Pancreas (tissue), 10 donors: Measurements from ENCODE around the gene HSF4. TPM values are rescaled to one million over a fixed set of nuclear protein-coding genes. Genes with fewer than 3 reads are reported as not detected.

Experiments
- ATAC-seq, 4 donors: fragments of 200-7000 bp; cut with Tn5 transposase; one replicate each; pipeline versions ENCODE4 v1.8.0 to v1.9.1; 2020; ENCODE audit warnings: mild to moderate bottlenecking in 4 of 4, moderate library complexity in 4 of 4
- DNase-seq, 6 donors: peaks; one replicate each; pipeline ENCODE4 v3.0.0-alpha.2; 2020
- FAIRE-seq: peaks from 2 replicates; lab custom pipeline; 2012; peaks lifted over from hg19 to GRCh38; lab: Jason Lieb, UNC
- H3K27ac ChIP-seq, 4 donors: fragments of 200-600 bp; sonication (generic); 1 replicate in 3 of 4; 2 replicates in 1 of 4; pipeline versions ENCODE4 v1.5.0 to v1.8.0; 2020
- H3K27me3 ChIP-seq, 4 donors: fragments of 200-600 bp; one replicate each; pipeline ENCODE4 v1.8.0; 2021
- H3K36me3 ChIP-seq, 3 donors: fragments of 200-600 bp; sonication (generic) in 1 of 3; one replicate each; pipeline versions ENCODE4 v1.5.0 to v1.8.0; 2020 to 2021
- H3K4me1 ChIP-seq, 3 donors: fragments of 200-600 bp; one replicate each; pipeline ENCODE4 v1.8.0; 2021
- H3K4me3 ChIP-seq, 4 donors: fragments of 200-600 bp; sonication (generic) in 2 of 4; one replicate each; pipeline versions ENCODE4 v1.5.0 to v1.8.0; 2020 to 2021
- H3K9me3 ChIP-seq, 4 donors: fragments of 200-600 bp; one replicate each; pipeline ENCODE4 v1.8.0; 2021
- CTCF ChIP-seq, 4 donors: fragments of 200-600 bp; sonication (generic) in 3 of 4; IDR thresholded peaks; one replicate each; pipeline versions ENCODE4 v1.5.0 to v1.8.0; 2021; ENCODE audit warnings: antibody characterized with exemption in 4 of 4
- WGBS, 2 donors: extraction: QIAGEN DNeasy Blood & Tissue Kit; methylation state at CpG; one replicate each; pipeline ENCODE4 v1.1.7; 2013; 5-methylcytosine and 5-hydroxymethylcytosine counted together
- intact Hi-C, 3 donors: fragments of 100-400 bp; cut with DNase I; formaldehyde crosslinking; loops; one replicate each; pipeline versions ENCODE4 v1.11.1 to v1.14.2; 2022
- polyA plus RNA-seq, 2 donors: library from polyadenylated mRNA; stranded (reverse); fragments of 200-250 nt; gene quantifications; one replicate each; pipeline ENCODE4 v1.2.3, GENCODE V29; 2013
- total RNA-seq, 6 donors: library from RNA; stranded (reverse); fragmentation: NEBNext Ultra II Directional in 4 of 6; extraction: Animal tissue kit (Norgen Biotek cat#: 25700) in 4 of 6; gene quantifications; one replicate each; pipeline versions ENCODE4 v1.2.1 to v1.2.4, GENCODE V29; 2021 to 2023
- donor health status: healthy with polysubstance abuse.
- donor health status: DM: no; HTN: no; CAD: no; lungs with moderate emphysema.
- donor health status: DM: no; HTN: no; CAD: no.
- donor health status: control.
- donor health status: control.
- donor health status: Bipolar disorder and iron deficiency.
- donor health status: DM: yes; HTN: yes; CAD: no.
- donor health status: DM: no; HTN: no; CAD: no.
- donor health status: DM: no; HTN: no; CAD: no.
- donor health status: DM: yes; HTN: yes; CAD: no.

HSF4 gene
- total and polyA plus RNA-seq, 8 donors, result 34.9 to 330 (median 61.6) TPM

DNA sequence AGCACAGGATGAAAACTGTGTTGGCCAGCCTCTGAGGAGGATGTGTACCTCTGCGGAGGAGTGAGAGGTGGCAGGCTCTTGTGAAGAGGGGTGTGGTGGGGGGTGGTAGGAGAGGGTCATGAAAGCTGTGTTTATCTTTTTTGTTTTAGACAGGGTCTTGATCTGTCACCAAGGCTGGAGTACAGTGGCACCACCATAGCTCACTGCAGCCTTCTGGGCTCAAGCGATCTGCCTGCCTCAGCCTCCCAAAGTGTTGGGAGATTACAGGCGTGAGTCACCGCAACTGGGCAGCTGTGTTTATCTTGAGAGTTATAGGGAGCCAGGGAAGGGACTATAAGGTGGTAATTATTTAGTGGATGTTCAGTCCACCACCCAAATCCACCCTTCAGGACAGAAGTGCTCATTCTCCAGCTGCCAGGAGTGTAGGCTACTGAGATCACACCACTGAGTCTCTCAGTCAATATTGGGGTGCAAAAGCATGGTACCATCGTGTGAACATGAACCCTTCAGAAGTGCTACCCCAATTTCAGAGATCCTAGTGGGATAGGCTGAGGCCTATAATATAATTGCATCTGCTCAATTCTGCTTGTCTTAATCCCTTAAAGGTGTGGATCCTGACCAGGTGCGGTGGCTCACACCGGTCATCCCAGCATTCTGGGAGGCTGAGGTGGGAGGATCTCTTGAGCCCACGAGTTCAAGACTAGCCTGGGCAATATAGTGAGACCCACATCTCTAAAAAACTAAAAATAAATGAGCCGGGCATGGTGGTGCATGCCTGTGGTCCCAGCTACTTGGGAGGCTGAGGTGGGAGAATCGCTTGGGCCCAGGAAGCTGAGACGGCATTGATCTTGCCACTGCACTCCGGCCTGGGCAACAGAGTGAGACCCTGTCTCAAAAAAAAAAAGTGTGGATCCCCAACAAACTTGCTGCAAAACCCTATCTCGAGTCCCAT lies 26.2 kb downstream of the HSF4 start:
- DNase-seq (no peak), ATAC-seq (no peak), FAIRE-seq (no peak)
- H3K4me3 ChIP-seq, result no peak overlapping the region
- intact Hi-C loops, result no loop called here
- H3K4me1 ChIP-seq, result peaks cover 14 to 19% (median 19%) of the 10 kb centered on the region in 3 donors
- no peaks in the 10 kb centered on the region for H3K27me3 ChIP-seq
- H3K9me3 ChIP-seq, result no peaks in the 10 kb centered on the region
- no peak for TF ChIP-seq CTCF (IDR thresholded peaks at IDR 0.05)
- no peak overlapping the region for H3K27ac ChIP-seq
- 59 to 66% methylated on average over 13 of the region's 13 CpGs for WGBS, 2 donors
- H3K36me3 ChIP-seq, result peaks cover 0 to 8% (median 5%) of the 10 kb centered on the region in 3 donors

- DNase-seq (no peak), ATAC-seq (no peak), FAIRE-seq (no peak)
- peaks cover 14 to 19% (median 17%) of the 10 kb centered on the region in 3 donors for H3K4me1 ChIP-seq
- intact Hi-C loops, result no loop called here
- peak overlapping the region in 2 of 4 donors; percentile 89 to 97 for H3K4me3 ChIP-seq
- H3K27me3 ChIP-seq, result no peaks in the 10 kb centered on the region
- TF ChIP-seq CTCF (IDR thresholded peaks at IDR 0.05), result no peak
- H3K9me3 ChIP-seq, result no peaks in the 10 kb centered on the region
- H3K27ac ChIP-seq, result no peak overlapping the region
- 5 to 6% methylated on average over 9 of the region's 9 CpGs for WGBS, 2 donors
- peaks cover 0 to 13% (median 13%) of the 10 kb centered on the region in 3 donors for H3K36me3 ChIP-seq
These were observed 27.0 kb downstream of the HSF4 start for GRCh38 chr16:67191411-67191994.

- DNase-seq (peak; percentile 87 to 95 (median 90)), ATAC-seq (peak; percentile 98 to 99 (median 98)), FAIRE-seq (no peak)
- intact Hi-C loops, result no loop called here
- Histone ChIP-seq H3K9me3 (no peaks in the 10 kb centered on the region), H3K27ac (peak within 1 kb of the TSS in 2 of 4 donors; percentile 28 to 47), H3K27me3 (no peaks in the 10 kb centered on the region), H3K4me1 (peaks cover 14 to 19% (median 17%) of the 10 kb centered on the region in 3 donors), H3K4me3 (peak within 1 kb of the TSS; percentile 89 to 100 (median 97)), H3K36me3 (peaks cover 0 to 18% (median 13%) of the 10 kb centered on the region in 3 donors)
- 0% methylated on average over 54 of the region's 54 CpGs for WGBS, 2 donors
- TF ChIP-seq CTCF (IDR thresholded peaks at IDR 0.05), result no peak
These were observed 27.6 kb downstream of the HSF4 start, which contains the start of gene E2F4 for GRCh38 chr16:67191995-67192681. Gene E2F4 (plus strand): TSS chr16:67192155. CDS start chr16:67192228, 73 bp downstream.

DNA sequence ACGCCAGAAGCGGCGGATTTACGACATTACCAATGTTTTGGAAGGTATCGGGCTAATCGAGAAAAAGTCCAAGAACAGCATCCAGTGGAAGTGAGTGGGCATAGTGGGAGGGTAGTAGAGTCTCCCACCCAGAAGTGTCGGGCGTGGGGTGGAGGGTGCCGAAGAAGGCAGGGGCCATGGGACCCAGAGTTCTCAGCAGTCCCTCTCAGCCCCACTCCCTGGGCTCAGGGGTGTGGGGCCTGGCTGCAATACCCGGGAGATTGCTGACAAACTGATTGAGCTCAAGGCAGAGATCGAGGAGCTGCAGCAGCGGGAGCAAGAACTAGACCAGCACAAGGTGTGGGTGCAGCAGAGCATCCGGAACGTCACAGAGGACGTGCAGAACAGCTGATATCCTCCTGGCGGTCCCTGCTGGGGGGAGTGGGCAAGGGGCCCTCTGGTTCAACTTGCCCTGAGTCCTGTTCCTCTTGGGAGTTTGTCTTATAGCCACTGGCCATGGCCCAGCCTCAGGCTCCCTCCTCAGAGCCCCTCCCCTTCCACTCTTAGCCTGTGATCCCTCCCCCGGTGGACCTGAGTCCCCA lies 28.3 kb downstream of the HSF4 start:
- WGBS, 2 donors, result 15 to 21% methylated on average over 17 of the region's 17 CpGs
- no peak for ATAC-seq
- no peaks in the 10 kb centered on the region for H3K27me3 ChIP-seq
- H3K27ac ChIP-seq, result peak overlapping the region in 1 of 4 donors; percentile 47
- intact Hi-C loops, result no loop called here
- FAIRE-seq, result no peak
- H3K4me1 ChIP-seq, result peaks cover 14 to 19% (median 17%) of the 10 kb centered on the region in 3 donors
- no peak for TF ChIP-seq CTCF (IDR thresholded peaks at IDR 0.05)
- no peak for DNase-seq
- H3K36me3 ChIP-seq, result peaks cover 0 to 25% (median 13%) of the 10 kb centered on the region in 3 donors
- no peaks in the 10 kb centered on the region for H3K9me3 ChIP-seq
- H3K4me3 ChIP-seq, result peak overlapping the region; percentile 89 to 100 (median 97)
